Retina (tissue), 1 donor: Measurements from ENCODE around the gene SLC25A48.

Experiments
- DNase-seq: peaks from one replicate; pipeline ENCODE4 v3.0.0-alpha.2; 2016

Gene SLC25A48

DNA sequence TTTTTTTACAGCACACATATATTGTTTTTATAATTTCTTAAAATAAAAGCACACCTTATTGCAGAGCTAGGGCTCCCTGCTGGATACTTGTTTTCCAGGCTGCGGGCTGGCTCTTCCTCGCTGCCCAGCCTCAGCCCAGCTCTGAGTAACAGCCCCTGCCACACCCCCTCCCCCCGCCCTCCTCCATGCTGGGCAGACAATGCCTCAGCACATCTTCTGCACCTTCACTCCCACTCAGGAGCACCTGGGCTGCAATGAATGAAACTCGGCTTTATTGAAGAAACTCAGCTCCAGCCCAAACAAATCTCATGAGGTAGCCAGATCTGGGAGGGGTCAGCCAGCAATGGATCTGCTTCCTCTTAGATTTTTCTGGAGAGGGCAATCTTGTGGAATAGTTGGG lies 51.7 kb downstream of the SLC25A48 start:
- DNase-seq = no peak

DNA sequence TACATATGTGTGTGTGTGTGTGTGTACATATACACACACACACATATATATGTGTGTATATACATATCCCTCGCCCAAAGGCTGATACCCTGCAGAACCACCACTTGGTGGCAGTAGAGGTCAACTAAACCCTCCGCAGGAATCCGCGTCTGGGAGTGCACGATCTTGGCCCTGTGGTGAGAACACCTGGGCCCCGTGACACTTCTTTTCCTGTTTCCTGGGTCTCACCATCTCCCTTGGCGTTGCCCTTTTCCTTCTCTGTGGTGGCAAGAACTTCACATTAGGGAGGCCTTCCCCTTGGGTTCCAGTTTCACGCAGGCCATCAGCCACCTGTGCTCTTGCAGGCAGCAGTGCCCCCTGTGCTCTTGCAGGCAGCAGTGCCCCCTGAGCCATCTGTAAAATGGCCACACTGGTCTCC lies 53.0 kb downstream of the SLC25A48 start:
- DNase-seq = peak; percentile 83

DNA sequence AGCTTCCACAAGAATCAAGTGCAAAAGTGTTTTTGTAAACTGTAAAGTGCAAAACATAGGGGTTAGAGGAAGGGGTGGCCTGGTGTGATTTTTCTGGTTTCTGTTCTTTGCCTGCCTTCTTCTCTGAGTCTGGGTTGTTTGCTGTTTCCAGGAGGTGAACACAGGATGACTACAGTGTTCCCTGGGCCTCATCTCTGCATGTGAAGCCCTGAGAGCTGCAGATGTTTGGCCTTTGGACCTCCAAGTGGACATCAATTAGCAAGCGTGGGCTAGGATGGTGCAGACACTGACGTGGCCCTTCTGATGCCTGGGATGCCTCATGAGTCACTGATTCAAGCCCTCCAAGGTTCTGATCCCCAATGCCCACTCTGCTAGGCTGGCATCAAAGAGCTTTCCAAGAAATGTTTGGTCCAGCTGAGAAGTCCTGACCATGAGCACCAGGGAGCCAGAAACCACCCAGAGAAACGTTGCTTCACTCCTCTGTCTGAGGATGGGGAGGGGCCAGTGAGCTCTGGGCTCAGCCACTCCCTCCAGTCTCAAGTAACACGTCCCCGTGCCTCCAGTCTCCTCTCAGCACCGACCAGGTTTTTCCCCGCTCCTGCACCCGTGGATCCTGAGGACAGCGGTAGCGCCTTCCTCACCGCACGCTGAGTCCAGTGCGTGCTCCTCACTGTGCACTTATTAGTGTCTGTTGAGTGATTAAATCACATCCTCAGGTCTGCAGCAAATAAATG lies 53.6 kb downstream of the SLC25A48 start:
- DNase-seq = peak; percentile 26

DNA sequence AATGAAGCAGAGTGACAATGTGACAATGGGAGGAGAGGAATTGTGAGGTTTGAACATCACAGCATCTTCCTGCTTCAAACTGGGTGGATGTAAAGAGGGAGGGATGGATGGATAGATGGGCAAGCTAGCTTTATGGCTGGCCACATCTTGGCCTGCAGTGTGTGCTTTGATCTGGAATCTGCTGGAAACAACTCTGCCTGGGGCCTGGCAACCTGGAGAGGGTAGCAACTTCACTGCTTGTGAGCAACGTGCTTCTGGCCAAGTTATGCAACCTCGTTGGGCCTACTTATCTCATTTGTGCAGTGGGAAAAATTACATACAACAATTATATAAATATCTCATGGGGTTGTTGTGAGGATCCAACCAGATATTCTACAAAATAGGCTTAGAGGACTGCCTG lies 55.8 kb downstream of the SLC25A48 start:
- DNase-seq = no peak

DNA sequence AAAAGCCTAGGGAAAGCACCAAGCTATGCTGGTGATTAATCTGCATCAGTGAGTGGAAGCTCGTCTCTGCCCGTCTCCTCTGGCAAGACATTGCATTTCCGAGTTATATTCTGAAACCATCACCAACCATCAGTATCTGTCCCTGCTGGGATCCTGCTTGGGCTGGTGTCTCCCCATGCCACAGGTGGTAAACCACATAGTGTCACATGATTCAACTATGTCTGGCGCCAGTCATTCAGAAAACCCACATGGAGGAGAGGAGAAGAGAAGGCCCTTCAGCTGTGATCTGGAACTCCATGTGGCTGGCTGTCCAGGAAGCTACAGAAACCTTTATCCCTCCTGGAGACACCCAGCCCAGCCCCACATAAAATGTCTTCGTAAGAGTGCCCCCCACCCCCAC lies 56.4 kb downstream of the SLC25A48 start:
- DNase-seq = no peak

DNA sequence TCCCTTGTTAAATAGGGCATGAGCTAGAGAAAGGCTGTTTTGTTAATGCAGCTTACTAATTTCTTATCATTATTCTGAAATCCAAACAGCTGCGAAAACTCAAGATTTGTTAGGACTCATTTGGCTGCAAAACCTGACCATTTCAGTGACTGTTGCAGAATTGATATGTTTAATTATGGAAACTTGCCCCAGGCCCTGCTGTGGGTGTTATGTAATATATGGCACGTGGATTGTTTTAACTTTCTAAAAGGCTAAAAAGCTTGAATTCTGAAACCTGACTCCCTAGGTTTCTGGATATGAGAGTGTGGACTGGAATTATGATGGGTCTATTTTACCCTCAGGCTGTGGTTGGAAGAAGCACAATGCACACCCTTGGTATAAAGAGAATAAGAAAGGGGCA lies 56.8 kb downstream of the SLC25A48 start:
- no peak for DNase-seq

DNA sequence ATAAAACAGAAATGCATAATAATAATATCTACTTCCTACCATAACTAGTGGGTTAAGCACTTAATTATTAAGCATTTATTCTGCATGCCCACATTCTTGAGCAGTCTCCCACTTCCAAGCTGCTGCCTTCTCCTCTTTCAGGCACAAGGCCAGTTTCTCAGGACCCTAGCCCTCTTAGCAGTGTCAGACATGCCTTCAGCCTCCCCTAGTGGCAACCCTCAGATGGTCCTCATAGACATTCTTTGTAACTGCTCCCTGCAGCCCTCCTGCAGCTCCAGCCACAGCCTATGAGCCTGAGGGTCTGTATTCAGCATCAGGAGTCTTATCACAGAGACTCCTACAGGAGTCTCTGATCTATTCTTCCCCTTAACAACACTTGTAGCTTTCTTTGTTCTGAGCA lies 57.3 kb downstream of the SLC25A48 start:
- DNase-seq = peak; percentile 36

DNA sequence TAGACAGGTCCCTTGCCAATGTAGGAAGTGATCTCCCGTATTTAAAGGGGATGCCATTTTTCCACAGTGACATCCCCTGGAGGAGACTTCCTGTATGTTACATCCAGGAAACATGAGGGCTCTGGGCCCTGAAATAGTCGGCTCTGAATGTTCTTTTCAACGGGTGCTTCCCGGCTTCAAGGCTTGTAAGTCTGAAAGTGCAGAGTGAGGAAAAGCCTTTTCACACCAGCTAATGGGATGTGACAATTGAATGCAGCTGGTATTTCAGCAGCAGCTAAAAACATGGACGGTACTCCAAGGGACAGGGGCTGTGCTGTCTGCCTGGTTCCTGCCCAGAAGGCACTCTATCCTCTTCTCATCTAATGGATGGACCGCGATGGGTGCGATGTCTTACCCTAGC lies 59.8 kb downstream of the SLC25A48 start:
- DNase-seq = peak; percentile 57

DNA sequence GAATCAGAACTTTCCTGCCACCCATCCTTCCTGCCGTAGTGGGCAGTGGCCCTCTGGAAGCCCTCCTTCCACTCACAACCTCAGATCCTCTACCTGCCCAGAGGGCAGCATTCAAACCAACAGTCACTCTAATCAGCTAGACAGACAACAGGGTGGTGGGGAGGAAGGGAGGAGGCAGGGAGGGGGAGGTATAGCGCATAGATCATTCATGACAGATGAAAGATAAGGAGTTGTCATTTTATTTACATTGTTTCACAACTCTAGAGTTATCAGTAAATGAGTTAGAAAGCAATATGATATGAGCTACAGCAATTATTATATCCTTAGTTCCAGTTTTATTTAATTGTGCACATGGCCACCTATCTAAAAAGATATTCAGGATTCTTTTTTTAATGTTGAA lies 60.3 kb downstream of the SLC25A48 start:
- DNase-seq = no peak

DNA sequence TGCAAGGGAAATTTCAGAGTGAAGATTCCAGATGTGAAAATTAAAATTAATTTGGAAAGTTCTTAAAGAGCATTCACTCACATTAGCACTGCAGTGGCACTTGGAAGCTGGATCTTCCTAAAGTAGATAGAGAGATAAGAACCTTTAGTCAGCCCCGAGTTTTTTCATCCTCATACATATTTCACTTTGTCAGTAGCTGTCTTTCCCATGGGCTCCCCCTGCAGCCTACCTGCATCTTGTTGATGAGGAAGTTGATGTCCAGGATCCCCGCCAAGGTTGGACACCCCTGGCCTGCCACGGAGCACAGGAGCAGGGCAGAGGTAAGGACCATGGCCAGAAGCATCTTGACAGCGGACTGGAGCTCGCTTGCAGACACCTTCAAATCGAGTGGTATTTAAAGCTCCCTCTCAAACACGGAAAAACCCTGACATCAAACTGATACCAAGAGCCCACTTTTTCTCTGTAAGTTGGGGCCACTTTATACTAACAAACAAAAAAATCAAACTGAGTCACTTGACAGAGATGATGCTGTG lies 61.1 kb downstream of the SLC25A48 start, which contains the start of gene IL9:
Gene IL9 (minus strand): TSS at position 368 of the 533 bp plus-strand sequence. CDS start 25 bp downstream, at position 343.
- DNase-seq = no peak

DNA sequence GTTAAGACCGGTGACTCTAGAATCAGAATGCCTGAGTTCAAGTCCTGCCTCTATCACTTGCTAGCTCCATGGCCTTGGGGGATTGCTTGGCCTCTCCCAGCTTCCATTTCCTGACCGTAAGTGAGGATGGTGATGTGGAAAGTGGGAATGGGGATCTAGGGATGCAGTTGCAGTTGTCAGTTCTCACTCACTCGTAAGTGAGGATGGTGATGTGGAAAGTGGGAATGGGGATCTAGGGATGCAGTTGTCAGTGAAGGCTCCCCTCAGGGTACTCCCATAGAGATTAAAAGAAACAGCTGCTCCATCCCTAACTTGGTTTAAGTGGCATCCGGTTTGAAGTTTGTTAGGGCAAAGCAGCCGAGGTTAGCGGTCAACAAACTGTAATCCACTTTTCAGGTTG lies 64.2 kb downstream of the SLC25A48 start:
- no peak for DNase-seq

DNA sequence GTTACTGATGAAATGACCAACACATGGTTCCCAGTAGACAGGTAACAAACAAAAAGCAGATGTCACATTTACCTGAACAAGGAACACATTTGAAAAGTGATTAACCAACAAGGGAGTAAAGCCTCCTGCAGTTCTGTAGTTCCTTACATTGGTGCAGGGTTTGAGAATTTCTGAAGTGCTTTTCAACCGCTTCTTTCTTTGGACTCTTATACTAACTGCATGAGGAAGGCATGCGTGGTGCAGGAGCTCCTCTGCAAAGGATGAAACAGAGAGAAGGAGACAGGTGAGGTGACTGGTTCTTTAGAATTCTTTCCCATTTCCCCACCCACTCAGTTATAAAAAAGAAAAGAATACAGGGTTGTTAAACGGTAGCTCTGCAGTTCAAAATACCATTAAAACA lies 65.8 kb downstream of the SLC25A48 start:
- no peak for DNase-seq

DNA sequence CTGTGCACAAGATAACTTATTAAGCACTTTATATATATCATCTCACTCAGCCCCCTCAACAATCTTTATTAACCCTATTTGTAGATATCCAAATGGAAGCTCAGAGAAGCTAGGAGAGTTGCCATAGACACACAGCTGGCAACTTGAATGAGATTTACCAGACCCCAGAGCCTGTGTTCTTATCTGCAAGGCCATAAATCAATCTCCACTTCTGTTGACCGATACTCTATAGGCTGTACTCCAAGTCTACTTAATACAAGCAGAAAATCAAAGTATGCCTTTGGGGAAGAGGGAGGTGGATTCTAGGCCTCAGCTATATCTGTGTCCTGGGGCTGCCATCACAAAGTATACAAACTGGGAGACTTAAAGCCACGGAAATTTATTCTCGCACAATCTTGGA lies 67.2 kb downstream of the SLC25A48 start:
- no peak for DNase-seq

DNA sequence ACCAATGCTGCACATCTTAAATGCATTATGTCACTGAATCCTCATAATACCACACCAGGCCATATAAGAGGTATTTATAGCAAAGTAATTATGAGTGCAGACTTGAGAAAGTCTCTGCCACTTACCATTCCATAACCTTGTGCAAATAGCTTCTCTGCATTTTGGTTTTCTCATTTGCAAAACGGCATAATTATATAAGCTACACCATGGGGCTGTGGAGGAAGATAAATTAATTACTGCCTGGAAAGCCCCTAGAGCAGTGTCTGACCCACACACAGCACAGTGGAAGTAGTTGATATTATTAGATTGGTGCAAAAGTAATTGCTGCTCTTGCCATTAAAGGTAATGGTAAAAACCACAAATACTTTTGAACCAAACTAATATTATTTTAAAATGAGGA lies 70.7 kb downstream of the SLC25A48 start:
- no peak for DNase-seq

DNA sequence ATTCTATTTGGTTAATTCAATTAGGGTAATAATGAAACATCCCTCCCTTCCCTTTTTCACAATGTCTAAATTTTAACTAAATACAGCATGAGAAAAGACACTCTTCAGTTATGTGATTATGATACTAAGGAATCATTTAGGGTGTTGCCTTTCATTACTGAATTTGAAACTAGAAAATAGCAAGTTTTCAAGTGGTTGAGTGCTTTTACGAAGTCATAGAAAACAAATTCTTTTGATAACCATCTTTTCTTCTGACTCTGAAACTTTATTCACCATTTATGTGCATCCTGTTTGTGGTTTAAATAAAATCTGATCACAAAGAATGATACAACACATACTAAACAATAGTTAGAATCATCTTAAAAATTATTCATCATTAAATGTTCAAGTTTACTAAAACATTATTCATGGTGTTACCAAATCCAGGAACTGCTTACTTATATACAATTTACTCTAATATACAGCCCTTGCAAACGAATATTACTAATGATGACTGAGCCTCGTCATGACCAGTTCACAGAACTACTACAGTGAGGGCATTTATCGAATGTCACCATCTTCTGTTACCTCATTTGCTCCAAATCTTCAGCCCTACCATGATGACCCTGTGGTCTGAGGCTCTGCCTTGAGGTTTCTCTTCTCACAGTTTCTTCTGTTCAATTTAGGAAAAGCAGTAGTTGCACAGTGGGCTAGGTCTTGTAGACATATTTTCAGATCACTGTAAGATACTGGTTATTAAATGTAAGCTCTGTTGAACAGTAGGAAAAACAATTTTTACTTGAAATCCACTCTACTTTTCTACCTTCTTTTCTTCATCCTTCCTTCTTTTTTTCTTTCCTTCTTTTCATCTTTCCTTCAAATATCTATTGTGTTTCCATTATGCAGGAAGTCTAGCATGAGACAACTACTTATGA lies 79.5 kb downstream of the SLC25A48 start:
- no peak for DNase-seq

DNA sequence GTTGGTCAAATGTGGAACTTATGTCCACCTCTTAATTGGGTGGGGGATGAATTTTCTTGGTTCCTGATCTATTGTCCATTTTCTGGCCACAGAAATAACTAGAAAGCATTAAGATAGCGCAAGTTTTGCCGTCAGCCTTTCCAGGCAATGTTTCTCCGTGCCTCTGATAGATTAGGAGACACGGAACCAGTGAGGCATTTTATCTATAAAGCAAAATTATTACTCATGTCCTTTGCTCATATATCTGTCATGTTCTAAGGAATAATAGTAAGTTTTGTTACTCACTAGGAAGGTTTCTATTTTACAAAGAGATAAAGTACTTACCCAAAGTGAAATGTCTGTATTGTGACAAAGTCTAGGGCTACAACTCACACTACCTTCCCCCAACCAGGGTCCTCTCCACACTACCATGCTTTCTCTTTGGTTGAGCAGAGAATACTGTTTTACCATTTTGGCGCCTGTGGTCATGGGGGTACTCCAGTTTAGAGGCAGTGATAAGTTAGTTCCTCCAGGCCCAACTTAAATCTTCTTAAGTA lies 81.1 kb downstream of the SLC25A48 start:
- DNase-seq = no peak

DNA sequence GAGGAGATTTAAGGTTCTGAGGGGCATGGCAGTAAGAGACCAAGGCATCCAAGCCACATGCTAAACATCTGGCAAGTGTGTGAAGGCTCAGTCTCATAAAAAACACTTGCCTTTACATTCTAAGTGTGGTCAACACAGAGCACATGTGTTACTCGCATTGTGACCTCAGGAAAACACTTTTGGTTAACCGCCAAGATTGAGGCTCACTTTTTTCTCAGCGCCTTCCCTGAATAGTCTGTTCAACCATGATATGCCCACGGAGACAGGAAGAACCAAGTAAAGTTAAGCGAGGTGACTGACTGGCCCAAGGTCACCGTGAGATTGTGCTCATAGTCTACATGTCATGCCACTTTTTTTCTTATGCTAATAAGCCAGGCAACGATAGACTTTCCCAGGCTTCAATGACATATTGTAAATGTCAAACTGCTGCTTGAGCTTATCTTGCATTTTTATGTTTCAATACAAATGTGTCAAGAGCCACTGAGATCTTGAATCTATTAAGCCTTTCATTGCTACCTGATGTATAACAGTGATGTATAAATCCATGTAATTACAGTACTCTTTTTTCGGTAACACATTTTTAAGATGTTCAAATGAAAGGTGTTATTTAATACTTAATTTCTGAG lies 82.3 kb downstream of the SLC25A48 start:
- no peak for DNase-seq

DNA sequence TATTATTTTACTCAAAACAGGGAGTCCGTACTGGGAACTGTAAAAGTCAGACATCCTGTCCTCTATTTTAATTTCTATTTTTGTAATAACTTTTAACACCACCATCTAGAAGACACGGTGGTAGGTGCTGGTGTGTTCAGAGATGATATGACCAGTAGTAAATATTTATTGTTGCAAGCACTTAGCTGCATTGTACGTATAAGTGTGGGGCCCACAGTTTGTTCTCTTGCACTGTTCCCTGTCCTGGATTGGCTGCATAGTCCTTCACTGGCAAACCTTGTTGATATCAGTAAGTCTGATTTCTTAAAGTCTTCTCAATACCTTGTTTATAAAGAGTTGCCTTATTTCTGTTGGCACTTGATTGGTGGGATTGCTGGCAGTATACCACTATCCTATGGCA lies 85.7 kb downstream of the SLC25A48 start:
- no peak for DNase-seq

DNA sequence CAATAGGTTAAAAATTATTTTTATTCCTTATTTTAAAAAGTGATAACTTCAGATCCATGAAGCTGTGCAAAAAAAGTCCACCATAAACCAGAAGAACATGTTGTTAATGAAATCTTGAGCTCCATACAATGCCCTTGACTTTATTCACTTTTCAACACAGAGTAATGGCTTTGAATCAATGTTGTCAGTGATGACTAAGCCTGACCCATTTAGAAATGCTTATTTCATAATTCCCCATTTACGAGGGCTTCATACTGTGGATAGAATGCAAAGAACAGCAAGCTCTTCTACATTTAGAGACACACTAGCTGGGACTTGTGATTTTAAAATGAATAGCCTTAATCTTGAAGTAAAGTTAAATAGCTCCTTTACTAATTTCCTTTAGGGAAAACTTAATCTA lies 86.9 kb downstream of the SLC25A48 start:
- no peak for DNase-seq

DNA sequence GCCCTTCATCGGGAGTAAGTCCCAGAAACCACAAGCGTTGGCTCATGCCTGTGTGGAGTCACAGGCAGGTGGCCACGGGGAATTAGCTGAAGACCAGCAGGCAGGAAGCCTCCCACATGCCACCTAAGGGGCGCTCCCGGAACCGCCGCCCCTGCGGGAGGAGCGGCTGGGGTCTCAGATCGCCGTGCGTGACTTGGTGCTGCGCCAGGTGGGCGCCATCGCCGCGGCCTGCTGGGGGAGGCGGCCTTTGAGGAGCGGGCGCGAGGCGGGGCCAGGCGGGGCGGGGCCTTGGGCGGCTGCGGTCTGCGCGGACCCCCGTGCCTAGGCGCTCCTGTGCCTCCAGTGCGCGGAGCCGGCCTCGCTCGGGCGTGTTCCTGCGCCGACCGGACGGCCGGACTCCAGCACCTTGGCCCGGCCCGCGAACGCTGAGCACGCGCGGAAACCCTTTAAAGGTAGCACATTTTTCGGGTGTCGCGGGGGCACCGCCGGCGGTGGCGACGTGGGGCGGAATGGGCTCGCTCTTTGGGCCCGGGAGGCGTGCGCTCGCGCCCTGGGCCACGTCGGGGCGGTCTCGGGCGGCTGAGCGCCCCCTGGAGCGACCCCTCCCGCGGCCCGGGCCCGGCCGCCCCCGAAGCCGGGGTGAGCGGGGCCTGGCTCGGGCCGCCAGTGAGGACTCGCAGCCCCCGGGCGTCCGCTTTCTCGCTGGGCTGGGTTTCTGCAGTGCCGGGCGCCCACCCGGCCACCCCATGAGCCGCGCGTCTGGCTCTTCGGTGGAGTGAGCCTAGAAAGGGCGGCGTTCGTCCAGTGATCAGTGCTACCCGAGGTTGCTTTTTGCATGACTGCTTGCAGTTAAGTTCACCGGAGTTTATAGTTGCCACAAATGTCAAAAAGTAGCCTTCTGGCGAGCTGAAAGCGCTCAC lies 95.8 kb downstream of the SLC25A48 start:
- peak; percentile 38 for DNase-seq

DNA sequence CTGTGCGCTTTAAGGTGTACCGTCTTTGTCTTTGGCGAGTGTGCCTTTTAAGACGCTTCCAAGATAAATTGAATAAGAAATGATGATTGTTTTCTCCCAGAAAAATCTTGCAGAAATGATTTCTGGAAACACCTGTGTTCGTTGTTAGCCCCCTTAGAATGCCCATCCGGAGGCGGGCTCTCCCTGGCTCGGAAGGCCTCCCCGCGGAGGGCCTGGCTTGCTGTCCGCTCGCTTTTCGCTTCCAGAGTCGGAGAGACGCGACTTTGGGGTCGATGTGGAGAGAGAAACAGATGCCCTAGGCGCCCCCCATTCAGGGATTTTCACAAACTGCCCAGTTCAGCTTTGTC lies 96.5 kb downstream of the SLC25A48 start:
- DNase-seq = no peak

DNA sequence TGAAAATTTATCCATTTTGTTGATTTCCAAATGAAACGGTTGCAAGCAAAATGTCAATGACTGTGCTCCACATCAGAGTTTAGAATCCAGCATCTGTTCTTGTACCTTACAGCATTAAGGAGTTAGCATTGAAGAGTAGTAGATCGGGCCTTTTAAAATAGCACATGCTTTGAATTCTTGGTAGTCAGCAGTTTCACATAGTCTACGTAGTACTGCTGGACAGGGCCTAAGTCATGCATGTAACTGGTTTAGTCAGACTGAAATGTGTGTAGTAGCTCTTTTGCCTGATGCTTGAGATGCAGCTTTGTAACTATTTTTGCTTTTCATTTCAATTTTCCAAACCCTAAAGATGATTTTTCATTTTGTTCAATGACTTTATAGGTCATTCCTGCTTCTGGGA lies 100.5 kb downstream of the SLC25A48 start:
- DNase-seq = no peak
